HepG2 (cell line): Measurements from ENCODE around the gene PRKCZ. TPM values are rescaled to one million over a fixed set of nuclear protein-coding genes. Genes with fewer than 3 reads are reported as not detected.

ENCODE experiments used
- ATAC-seq: fragments of 200-7000 bp; cut with Tn5 transposase; 3 replicates; pipeline ENCODE4 v1.9.1; 2020; ENCODE audit warnings: mild to moderate bottlenecking, moderate library complexity
- BruUV-seq: library from RNA; stranded (reverse); fragments of 400-500 nt; replicated peaks from 2 replicates; lab custom pipeline; 2021; lab: Mats Ljungman, UMichigan
- CTCF ChIA-PET: fragments of 300-600 bp; formaldehyde crosslinking; extraction: SDS; loops from one replicate; lab custom pipeline; 2021; ENCODE audit warnings: low total read pairs, inconsistent platforms, low intra/inter-chr PET ratio; lab: Yijun Ruan, JAX
- POLR2A ChIA-PET: fragments of 350-600 bp; sonication (Branson Sonifier 250); formaldehyde crosslinking; loops from one replicate; lab custom pipeline; 2020; ENCODE audit warnings: antibody characterized with exemption, inconsistent platforms; lab: Yijun Ruan, JAX
- DNase-seq: peaks from one replicate; pipeline ENCODE4 v3.0.0-alpha.2; 2015; ENCODE audit warnings: low spot score
- FAIRE-seq: peaks from 3 replicates; lab custom pipeline; 2011; peaks lifted over from hg19 to GRCh38; lab: Jason Lieb, UNC
- H2AFZ ChIP-seq: one replicate; pipeline ENCODE4 v1.6.1; 2011; ENCODE audit warnings: low read length, inconsistent platforms
- H3K27ac ChIP-seq: fragments of 300-600 bp; 3 replicates; pipeline ENCODE4 v1.8.0; 2011; ENCODE audit warnings: mixed run types, mild to moderate bottlenecking, mixed read lengths, low read length, inconsistent platforms; ENCODE audit not compliant: insufficient read depth; ENCODE audit errors: extremely low read length
- H3K27me3 ChIP-seq, 2 experiments: fragments of 200-600 bp in 1 of 2; 2 replicates in 1 of 2; 3 replicates in 1 of 2; pipeline versions ENCODE4 v1.6.0 to v1.8.0; 2011; ENCODE audit warnings: low read length in 2 of 2, mild to moderate bottlenecking in 2 of 2, moderate library complexity in 2 of 2, inconsistent platforms in 1 of 2; ENCODE audit not compliant: insufficient read depth in 2 of 2, control insufficient read depth in 1 of 2
- H3K36me3 ChIP-seq, 2 experiments: fragments of 200-600 bp in 1 of 2; replicated peaks in 1 of 2; 2 replicates in 1 of 2; 3 replicates in 1 of 2; pipeline versions ENCODE4 v1.5.1 to v1.8.0; 2011; ENCODE audit warnings: low read length in 2 of 2, inconsistent platforms in 1 of 2; ENCODE audit not compliant: insufficient read depth in 2 of 2, control insufficient read depth in 1 of 2
- H3K4me1 ChIP-seq: 2 replicates; pipeline ENCODE4 v1.5.1; 2012; ENCODE audit warnings: low read length, inconsistent platforms; ENCODE audit not compliant: insufficient read depth
- H3K4me2 ChIP-seq: 2 replicates; pipeline ENCODE4 v1.6.0; 2011; ENCODE audit warnings: low read depth, low read length, inconsistent platforms
- H3K4me3 ChIP-seq, 3 experiments: fragments of 200-600 bp in 1 of 3; sonication (generic), shearing (Covaris generic) in 1 of 3; replicated peaks in 1 of 3; 2 replicates each; pipeline ENCODE4 v1.5.1; 2011 to 2016; ENCODE audit warnings: low read length in 3 of 3, inconsistent platforms in 2 of 3, low read depth in 2 of 3, mild to moderate bottlenecking in 2 of 3, control low read depth in 1 of 3, mixed read lengths in 1 of 3; ENCODE audit not compliant: insufficient read depth in 1 of 3
- H3K79me2 ChIP-seq: one replicate; pipeline ENCODE4 v1.6.1; 2011; ENCODE audit warnings: low read length, inconsistent platforms; ENCODE audit not compliant: insufficient read depth
- H3K9ac ChIP-seq: 2 replicates; pipeline ENCODE4 v1.6.0; 2011; ENCODE audit warnings: mild to moderate bottlenecking, low read depth, low read length, inconsistent platforms; ENCODE audit not compliant: insufficient read depth
- H3K9me3 ChIP-seq: 2 replicates; pipeline ENCODE4 v1.5.1; 2012; ENCODE audit warnings: mild to moderate bottlenecking, low read length
- H4K20me1 ChIP-seq: 2 replicates; pipeline ENCODE4 v1.6.0; 2011; ENCODE audit warnings: inconsistent platforms, mild to moderate bottlenecking, low read length, moderate library complexity; ENCODE audit not compliant: insufficient read depth
- AHR ChIP-seq: IDR thresholded peaks from 2 replicates; pipeline ENCODE4 v1.6.1; 2018; ENCODE audit warnings: missing genetic modification reagents, missing compliant biosample characterization
- CEBPB ChIP-seq: IDR thresholded peaks from 2 replicates; pipeline ENCODE4 v1.6.1; 2011; ENCODE audit warnings: low read depth, low read length, improper control_type of control experiment, borderline replicate concordance
- GATAD2A ChIP-seq: IDR thresholded peaks from 2 replicates; pipeline ENCODE4 v1.6.1; 2016
- POLR2AphosphoS5 ChIP-seq: IDR thresholded peaks from 2 replicates; pipeline ENCODE4 v1.6.1; 2012; ENCODE audit warnings: low read depth, low read length
- RFX3 ChIP-seq: IDR thresholded peaks from 2 replicates; pipeline ENCODE4 v1.6.1; 2016; ENCODE audit warnings: missing biosample characterization, missing genetic modification reagents
- SALL2 ChIP-seq: sonication (generic); formaldehyde crosslinking; IDR thresholded peaks from 2 replicates; pipeline ENCODE4 v1.8.1; 2023; ENCODE audit warnings: mild to moderate bottlenecking, missing genetic modification reagents, inconsistent platforms
- SMAD1 ChIP-seq: sonication (generic); formaldehyde crosslinking; IDR thresholded peaks from 2 replicates; pipeline ENCODE4 v1.4.0; 2020; ENCODE audit warnings: missing genetic modification reagents, low read depth, mild to moderate bottlenecking, borderline replicate concordance
- ZGPAT ChIP-seq: IDR thresholded peaks from 2 replicates; pipeline ENCODE4 v1.6.1; 2016; ENCODE audit warnings: mild to moderate bottlenecking
- ZNF224 ChIP-seq: sonication (generic); formaldehyde crosslinking; IDR thresholded peaks from 2 replicates; pipeline ENCODE4 v1.5.0; 2020; ENCODE audit warnings: mild to moderate bottlenecking, missing genetic modification reagents
- ZNF615 ChIP-seq: sonication (generic); formaldehyde crosslinking; IDR thresholded peaks from 2 replicates; pipeline ENCODE4 v1.5.0; 2020; ENCODE audit warnings: mild to moderate bottlenecking, missing genetic modification reagents, borderline replicate concordance
- WGBS: methylation state at CpG from one replicate; pipeline ENCODE4 v1.1.6; 2017; ENCODE audit warnings: low lambda C conversion rate; 5-methylcytosine and 5-hydroxymethylcytosine counted together
- in situ Hi-C: cut with HindIII; loops from 2 replicates; pipeline ENCODE4 v1.10.0; 2017; ENCODE audit warnings: low pct_unique_long_range_greater_than_20kb; ENCODE audit not compliant: extremely low pct_ligation_motif_present
- intact Hi-C: fragments of 100-400 bp; cut with micrococcal nuclease; formaldehyde crosslinking; loops from one replicate; pipeline ENCODE4 v1.10.0; 2022; ENCODE audit not compliant: unreplicated experiment
- polyA plus RNA-seq, 8 experiments: library from polyadenylated mRNA; depleted of rRNA in 3 of 8; stranded (reverse) in 7 of 8; unstranded in 1 of 8; fragments of >200 nt; fragmentation: Illumina TruSeq in 4 of 8; extraction: Trizol in 4 of 8; gene quantifications; 2 replicates each; pipeline versions ENCODE4 v1.2.1 to v1.2.3, GENCODE V29; 2011 to 2016; ENCODE audit warnings: low read depth in 4 of 8, missing spikeins in 1 of 8, mixed read lengths in 1 of 8; ENCODE audit not compliant: insufficient read depth in 1 of 8
- total RNA-seq, 5 experiments: library from RNA; depleted of rRNA; stranded (reverse); fragments of >200 nt; fragmentation: Illumina TruSeq; extraction: Trizol; gene quantifications; 2 replicates each; pipeline ENCODE4 v1.2.3, GENCODE V29; 2016; ENCODE audit warnings: low read depth in 1 of 5
- TF ChIP-seq, protein P1 (sequence below): sonication (generic); formaldehyde crosslinking; IDR thresholded peaks from 2 replicates; pipeline ENCODE4 v1.4.0; 2020; ENCODE audit warnings: missing genetic modification reagents
- TF ChIP-seq, protein P2 (sequence below): sonication (generic); formaldehyde crosslinking; IDR thresholded peaks from 2 replicates; pipeline ENCODE4 v1.4.0; 2020; ENCODE audit warnings: missing genetic modification reagents, mild to moderate bottlenecking, borderline replicate concordance
- TF ChIP-seq, protein P3 (sequence below): IDR thresholded peaks from 2 replicates; pipeline ENCODE4 v1.6.1; 2016; ENCODE audit warnings: low read depth, control low read depth

Gene PRKCZ
- total and polyA plus RNA-seq, 2 of the 13 experiments (the other 11 are each of a cell fraction or from before 2014, with no cell fraction given): 34.7 to 85.2 TPM

GRCh38 chr1:2056955-2057590, 6.9 kb downstream of the PRKCZ start:
- Histone ChIP-seq H3K79me2 (no peaks in the 10 kb centered on the region), H3K9me3 (no peaks in the 10 kb centered on the region), H3K36me3 (peaks cover 12 to 35% of the 10 kb centered on the region in 2 experiments; a peak in 4 of 5 replicates), H3K27me3 (no peaks in the 10 kb centered on the region), H3K27ac (no peak overlapping the region), H3K4me3 (no peak overlapping the region), H3K9ac (no peak overlapping the region), H3K4me2 (no peak overlapping the region), H3K4me1 (peaks cover 19% of the 10 kb centered on the region), H4K20me1 (no peaks in the 10 kb centered on the region), H2AFZ (no peak overlapping the region)
- ATAC-seq (no peak), DNase-seq (no peak), FAIRE-seq (no peak)
- TF ChIP-seq, protein P1, sequence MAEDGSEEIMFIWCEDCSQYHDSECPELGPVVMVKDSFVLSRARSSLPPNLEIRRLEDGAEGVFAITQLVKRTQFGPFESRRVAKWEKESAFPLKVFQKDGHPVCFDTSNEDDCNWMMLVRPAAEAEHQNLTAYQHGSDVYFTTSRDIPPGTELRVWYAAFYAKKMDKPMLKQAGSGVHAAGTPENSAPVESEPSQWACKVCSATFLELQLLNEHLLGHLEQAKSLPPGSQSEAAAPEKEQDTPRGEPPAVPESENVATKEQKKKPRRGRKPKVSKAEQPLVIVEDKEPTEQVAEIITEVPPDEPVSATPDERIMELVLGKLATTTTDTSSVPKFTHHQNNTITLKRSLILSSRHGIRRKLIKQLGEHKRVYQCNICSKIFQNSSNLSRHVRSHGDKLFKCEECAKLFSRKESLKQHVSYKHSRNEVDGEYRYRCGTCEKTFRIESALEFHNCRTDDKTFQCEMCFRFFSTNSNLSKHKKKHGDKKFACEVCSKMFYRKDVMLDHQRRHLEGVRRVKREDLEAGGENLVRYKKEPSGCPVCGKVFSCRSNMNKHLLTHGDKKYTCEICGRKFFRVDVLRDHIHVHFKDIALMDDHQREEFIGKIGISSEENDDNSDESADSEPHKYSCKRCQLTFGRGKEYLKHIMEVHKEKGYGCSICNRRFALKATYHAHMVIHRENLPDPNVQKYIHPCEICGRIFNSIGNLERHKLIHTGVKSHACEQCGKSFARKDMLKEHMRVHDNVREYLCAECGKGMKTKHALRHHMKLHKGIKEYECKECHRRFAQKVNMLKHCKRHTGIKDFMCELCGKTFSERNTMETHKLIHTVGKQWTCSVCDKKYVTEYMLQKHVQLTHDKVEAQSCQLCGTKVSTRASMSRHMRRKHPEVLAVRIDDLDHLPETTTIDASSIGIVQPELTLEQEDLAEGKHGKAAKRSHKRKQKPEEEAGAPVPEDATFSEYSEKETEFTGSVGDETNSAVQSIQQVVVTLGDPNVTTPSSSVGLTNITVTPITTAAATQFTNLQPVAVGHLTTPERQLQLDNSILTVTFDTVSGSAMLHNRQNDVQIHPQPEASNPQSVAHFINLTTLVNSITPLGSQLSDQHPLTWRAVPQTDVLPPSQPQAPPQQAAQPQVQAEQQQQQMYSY (CRISPR knock-in tag): no peak
- TF ChIP-seq ZNF224 (CRISPR knock-in tag): no peak
- TF ChIP-seq SMAD1 (CRISPR knock-in tag): no peak
- no peak for TF ChIP-seq RFX3 (CRISPR knock-in tag)
- TF ChIP-seq, protein P2, sequence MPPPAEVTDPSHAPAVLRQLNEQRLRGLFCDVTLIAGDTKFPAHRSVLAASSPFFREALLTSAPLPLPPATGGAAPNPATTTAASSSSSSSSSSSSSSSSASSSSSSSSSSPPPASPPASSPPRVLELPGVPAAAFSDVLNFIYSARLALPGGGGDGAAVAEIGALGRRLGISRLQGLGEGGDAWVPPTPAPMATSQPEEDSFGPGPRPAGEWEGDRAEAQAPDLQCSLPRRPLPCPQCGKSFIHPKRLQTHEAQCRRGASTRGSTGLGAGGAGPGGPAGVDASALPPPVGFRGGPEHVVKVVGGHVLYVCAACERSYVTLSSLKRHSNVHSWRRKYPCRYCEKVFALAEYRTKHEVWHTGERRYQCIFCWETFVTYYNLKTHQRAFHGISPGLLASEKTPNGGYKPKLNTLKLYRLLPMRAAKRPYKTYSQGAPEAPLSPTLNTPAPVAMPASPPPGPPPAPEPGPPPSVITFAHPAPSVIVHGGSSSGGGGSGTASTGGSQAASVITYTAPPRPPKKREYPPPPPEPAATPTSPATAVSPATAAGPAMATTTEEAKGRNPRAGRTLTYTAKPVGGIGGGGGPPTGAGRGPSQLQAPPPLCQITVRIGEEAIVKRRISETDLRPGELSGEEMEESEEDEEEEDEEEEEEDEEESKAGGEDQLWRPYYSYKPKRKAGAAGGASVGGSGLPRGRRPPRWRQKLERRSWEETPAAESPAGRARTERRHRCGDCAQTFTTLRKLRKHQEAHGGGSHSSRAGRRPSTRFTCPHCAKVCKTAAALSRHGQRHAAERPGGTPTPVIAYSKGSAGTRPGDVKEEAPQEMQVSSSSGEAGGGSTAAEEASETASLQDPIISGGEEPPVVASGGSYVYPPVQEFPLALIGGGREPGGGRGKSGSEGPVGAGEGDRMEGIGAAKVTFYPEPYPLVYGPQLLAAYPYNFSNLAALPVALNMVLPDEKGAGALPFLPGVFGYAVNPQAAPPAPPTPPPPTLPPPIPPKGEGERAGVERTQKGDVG: no peak
- TF ChIP-seq ZNF615: no peak
- TF ChIP-seq, protein P3, sequence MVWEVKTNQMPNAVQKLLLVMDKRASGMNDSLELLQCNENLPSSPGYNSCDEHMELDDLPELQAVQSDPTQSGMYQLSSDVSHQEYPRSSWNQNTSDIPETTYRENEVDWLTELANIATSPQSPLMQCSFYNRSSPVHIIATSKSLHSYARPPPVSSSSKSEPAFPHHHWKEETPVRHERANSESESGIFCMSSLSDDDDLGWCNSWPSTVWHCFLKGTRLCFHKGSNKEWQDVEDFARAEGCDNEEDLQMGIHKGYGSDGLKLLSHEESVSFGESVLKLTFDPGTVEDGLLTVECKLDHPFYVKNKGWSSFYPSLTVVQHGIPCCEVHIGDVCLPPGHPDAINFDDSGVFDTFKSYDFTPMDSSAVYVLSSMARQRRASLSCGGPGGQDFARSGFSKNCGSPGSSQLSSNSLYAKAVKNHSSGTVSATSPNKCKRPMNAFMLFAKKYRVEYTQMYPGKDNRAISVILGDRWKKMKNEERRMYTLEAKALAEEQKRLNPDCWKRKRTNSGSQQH (CRISPR knock-in tag): no peak
- no peak for TF ChIP-seq SALL2 (CRISPR knock-in tag)
- TF ChIP-seq GATAD2A (CRISPR knock-in tag): no peak
- no peak for TF ChIP-seq POLR2AphosphoS5
- no peak for TF ChIP-seq AHR (CRISPR knock-in tag)
- no peak for TF ChIP-seq CEBPB
- TF ChIP-seq ZGPAT (CRISPR knock-in tag): no peak
- BruUV-seq: no TSS peak
- POLR2A ChIA-PET: no interaction called here
- WGBS: 97% methylated on average over 22 of the region's 25 CpGs
- intact Hi-C loops (no loop called here), in situ Hi-C loops (no loop called here)
- CTCF ChIA-PET: no interaction called here
